GM12874 (cell line): ENCODE results near the gene SRGAP1.

Source experiments
- CTCF ChIP-seq: IDR thresholded peaks from 2 replicates; pipeline ENCODE4 v1.5.1; 2011; ENCODE audit warnings: low read depth, mild to moderate bottlenecking, control low read depth, low read length, moderate library complexity; ENCODE audit not compliant: insufficient read depth

Gene SRGAP1

GRCh38 chr12:63949902-63950301, 105.4 kb downstream of the SRGAP1 start:
- no peak for TF ChIP-seq CTCF

DNA sequence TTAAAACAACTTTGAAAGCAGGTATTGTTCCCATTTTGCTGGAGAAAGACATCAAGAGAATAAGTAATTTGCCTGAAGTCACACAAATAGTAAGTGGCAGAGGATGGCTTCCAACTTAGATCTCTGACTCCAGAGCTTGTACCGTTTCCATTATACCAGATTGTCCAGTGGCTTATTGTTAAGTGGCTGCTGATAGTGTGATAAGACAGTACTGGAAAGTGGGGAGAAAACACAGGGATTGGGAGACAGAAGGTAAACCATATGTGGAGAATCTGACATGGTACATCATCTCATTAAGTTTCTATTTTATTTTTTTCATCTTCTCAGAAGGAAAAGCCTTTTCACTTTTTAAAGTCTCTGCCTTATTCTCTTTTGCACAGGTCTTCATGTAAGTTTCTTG, 108.5 kb downstream of the SRGAP1 start:
- TF ChIP-seq CTCF, result no peak

GRCh38 chr12:63955831-63956666, 111.5 kb downstream of the SRGAP1 start:
- no peak for TF ChIP-seq CTCF

GRCh38 chr12:63957496-63957895, 113.0 kb downstream of the SRGAP1 start:
- TF ChIP-seq CTCF, result no peak

DNA sequence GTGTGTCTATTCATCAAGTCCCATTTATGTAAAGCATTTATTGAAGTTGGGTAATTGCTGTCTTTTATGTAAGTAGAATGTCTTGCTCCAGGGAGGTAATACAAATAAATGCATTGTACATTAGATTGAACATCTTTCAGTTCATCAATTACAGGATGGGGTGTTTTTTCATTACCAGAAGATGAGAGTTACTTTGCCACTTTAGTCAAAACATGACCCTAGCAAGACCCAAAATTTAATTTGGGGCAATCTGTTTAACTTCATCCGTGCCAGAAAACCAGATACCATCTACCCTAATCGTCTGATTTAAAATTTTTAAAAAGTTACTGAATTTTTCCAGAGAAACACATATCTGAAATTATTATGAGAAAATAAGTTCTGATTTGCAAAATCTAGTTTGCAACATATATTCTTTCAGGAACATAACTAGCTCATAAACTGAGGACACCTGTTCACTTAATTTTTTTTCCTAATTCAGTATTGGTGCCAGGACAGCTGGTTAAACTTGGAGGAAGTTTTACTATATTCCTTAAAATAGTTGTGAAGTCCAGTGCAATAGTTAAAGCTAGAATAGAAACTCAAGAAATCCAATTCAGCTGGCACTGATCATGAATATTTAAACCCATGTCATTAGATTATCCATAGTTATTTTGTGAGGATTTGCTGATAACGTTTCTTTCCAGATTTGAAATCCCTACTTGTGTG, 114.5 kb downstream of the SRGAP1 start:
- TF ChIP-seq CTCF, result no peak

DNA sequence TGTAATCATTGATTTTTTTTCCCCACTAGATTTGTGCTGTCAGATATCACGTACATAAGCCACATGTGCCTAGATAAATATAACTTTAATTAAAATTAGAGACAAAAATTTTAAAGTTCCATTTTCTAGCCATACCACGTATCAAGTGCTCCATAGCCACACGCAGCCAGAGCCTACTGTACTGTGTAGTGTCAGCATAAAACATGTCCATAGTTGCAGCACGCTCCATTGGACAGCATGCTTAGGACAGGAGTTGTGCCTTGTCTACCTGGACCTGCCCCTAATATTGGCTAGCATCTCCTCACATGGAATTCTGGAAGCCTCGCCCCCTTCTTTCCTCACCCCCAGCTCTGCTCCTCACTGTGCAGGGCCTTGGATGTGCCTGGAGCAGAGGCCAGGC, 116.5 kb downstream of the SRGAP1 start:
- TF ChIP-seq CTCF, result no peak

- no peak for TF ChIP-seq CTCF
Measured at GRCh38 chr12:63961543-63961942, 117.0 kb downstream of the SRGAP1 start.
